ENCODE results near the gene HERC6.

HERC6 gene

DNA sequence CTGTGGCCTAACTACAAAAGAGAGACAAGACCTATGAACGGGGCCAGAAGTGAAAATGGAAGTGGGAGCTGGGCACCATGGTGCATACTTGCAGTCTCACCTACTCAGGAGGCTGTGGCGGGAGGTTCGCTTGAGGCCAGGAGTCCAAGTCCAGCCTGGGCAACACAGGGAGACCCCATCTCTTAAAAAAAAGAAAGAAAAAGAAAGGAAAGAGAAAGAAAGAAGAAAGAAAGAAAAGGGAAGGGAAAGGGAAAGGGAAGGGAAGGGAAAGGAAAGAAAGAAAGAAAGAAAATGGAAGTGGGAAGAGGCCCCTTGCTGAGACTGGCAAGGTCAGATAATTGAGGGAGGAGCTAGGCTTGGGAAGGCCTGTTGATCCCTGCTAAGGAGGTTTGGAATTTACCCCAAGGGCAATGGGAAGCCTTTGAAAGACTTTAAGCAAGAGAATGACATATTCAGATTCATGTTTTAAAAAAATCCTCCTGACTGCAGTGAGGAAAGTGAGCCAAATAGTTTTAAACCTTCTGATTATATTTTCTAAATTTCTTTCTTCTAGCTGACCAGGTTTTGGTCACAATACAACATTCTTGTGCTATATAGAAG is 60.6 kb downstream of the HERC6 start:
- TF ChIP-seq, protein P1, sequence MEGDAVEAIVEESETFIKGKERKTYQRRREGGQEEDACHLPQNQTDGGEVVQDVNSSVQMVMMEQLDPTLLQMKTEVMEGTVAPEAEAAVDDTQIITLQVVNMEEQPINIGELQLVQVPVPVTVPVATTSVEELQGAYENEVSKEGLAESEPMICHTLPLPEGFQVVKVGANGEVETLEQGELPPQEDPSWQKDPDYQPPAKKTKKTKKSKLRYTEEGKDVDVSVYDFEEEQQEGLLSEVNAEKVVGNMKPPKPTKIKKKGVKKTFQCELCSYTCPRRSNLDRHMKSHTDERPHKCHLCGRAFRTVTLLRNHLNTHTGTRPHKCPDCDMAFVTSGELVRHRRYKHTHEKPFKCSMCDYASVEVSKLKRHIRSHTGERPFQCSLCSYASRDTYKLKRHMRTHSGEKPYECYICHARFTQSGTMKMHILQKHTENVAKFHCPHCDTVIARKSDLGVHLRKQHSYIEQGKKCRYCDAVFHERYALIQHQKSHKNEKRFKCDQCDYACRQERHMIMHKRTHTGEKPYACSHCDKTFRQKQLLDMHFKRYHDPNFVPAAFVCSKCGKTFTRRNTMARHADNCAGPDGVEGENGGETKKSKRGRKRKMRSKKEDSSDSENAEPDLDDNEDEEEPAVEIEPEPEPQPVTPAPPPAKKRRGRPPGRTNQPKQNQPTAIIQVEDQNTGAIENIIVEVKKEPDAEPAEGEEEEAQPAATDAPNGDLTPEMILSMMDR (conservative IDR thresholded peaks at IDR 0.05; ENCODE audit: low read depth, low read length), result no peak
- no peak for DNase-seq (ENCODE audit: low read depth)
- no peak overlapping the region for H3K4me3 ChIP-seq (ENCODE audit: low read length)

DNA sequence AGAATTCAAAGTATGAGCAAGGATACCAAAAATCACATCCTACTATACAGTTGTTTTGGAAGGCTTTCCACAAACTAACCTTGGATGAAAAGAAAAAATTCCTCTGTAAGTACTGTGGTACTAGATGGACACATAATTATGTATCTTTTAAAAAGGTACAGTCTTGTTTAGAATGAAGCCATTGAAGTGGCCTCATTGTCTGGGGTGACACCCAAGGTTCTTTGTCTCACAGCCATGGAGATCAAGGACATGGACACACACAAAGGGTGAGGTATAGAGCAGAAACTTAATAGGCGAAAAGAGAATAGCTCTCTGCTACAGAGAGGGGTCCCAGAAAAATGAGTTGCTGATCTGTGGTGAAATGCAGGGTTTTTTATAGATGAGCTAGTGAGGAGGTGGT is 61.5 kb downstream of the HERC6 start:
- H3K4me3 ChIP-seq (ENCODE audit: low read length), result no peak overlapping the region
- TF ChIP-seq, protein P1 (conservative IDR thresholded peaks at IDR 0.05; ENCODE audit: low read depth, low read length), result no peak
- DNase-seq (ENCODE audit: low read depth), result no peak

DNA sequence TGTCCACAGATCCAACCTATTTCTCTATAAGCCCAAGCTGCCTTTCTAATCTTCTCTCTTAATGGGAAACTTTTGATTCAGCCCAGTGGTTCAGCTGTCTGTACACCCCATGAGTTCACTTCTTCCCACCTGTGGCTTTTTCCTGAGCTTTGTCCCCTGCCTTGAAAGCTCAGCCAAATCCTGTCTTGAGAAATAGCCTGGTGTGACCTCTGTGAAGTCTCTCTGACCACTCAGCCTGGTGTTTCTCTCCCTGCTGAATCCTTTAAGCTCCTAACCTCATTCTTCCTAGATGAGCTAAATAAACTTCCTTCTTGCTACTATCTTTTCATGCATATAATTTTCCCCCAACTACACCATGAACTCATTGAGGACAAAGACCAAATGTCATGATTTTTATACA is 63.0 kb downstream of the HERC6 start:
- no peak for DNase-seq (ENCODE audit: low read depth)
- TF ChIP-seq, protein P1 (conservative IDR thresholded peaks at IDR 0.05; ENCODE audit: low read depth, low read length), result no peak
- H3K4me3 ChIP-seq (ENCODE audit: low read length), result no peak overlapping the region

DNA sequence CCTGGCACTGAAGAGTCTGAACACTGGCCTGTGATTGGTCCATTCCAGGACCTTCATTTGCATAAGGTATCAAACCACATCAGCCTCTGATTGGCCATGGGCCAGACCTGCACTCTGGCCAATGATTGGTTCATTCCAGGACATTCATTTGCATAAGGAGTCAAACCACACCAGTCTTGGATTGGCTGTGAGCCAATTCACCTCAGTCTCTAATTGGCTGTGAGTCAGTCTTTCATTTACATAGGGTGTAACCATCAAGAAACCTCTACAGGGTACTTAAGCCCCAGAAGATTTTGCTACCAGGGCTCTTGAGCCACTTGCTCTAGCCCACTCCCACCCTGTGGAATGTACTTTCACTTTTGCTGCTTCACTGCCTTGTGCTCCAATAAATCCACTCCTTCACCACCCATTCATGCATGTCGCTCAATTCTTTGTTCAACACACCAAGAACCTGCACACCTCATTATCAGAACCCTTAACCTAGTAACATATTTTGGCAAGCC is 64.1 kb downstream of the HERC6 start:
- DNase-seq (ENCODE audit: low read depth), result no peak
- TF ChIP-seq, protein P1 (conservative IDR thresholded peaks at IDR 0.05; ENCODE audit: low read depth, low read length), result no peak
- H3K4me3 ChIP-seq (ENCODE audit: low read length), result no peak overlapping the region

DNA sequence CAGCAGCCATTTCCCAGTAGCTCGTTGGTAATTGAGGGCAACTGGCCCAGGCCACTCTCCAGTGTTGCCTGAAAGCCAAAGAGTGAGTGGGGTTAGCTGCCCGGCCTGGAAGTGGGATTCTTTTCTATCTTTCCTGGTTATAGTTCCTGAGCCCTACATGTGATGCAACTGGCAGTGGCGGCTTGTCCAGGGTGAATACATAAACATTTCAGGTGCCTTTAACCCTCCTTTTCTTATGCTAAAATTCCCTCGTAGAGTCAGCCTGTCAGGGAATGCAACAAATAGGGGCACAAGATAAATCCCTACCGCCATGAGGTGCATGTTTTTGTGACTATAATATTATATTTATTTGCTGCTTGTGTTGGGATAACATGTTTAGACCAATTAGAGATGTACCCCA is 64.8 kb downstream of the HERC6 start:
- no peak overlapping the region for H3K4me3 ChIP-seq (ENCODE audit: low read length)
- TF ChIP-seq, protein P1 (conservative IDR thresholded peaks at IDR 0.05; ENCODE audit: low read depth, low read length), result no peak
- DNase-seq (ENCODE audit: low read depth), result no peak

DNA sequence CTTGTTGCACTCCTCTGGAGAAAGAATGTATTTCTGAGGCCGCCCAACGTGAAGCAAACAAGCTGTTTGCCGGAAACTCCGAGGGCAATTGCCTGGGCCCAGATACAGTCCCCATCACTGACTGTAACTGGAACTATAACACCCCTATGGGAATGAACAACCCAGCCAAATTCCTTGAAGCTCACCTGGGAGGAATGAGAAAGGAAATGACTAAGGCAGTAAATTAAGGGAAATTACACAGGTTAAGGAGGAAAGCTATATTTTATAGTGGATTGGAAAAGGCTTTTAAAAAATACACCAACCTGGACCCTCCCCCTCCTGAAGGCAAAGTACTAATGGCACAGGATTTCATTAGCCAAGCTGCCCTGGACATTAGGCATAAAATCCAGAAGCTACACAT is 66.6 kb downstream of the HERC6 start:
- TF ChIP-seq, protein P1 (conservative IDR thresholded peaks at IDR 0.05; ENCODE audit: low read depth, low read length), result no peak
- DNase-seq (ENCODE audit: low read depth), result no peak
- H3K4me3 ChIP-seq (ENCODE audit: low read length), result no peak overlapping the region

DNA sequence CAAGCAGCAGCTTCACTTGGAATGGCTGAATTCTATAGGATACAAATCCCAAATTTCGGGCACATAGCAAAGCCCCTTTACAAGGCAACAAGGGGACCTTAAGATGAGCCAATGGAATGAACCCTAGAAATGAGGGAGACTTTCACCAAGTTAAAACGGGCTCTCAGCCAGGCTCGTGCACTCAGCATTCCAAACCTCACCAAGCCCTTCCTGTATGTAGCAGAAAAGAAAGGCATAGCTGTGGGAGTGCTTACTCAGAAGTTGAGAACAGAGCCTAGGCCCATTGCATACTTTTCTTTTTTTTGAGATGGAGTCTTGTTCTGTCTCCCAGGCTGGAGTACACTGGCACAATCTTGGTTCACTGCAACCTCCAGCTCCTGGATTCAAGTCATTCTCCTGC is 67.5 kb downstream of the HERC6 start:
- H3K4me3 ChIP-seq (ENCODE audit: low read length), result no peak overlapping the region
- no peak for DNase-seq (ENCODE audit: low read depth)
- TF ChIP-seq, protein P1 (conservative IDR thresholded peaks at IDR 0.05; ENCODE audit: low read depth, low read length), result no peak

All from retinal pigment epithelial cell (primary cell).